NT2/D1 (cell line): Measurements from ENCODE around the gene CYP2C18.

Source experiments
- DNase-seq: peaks from one replicate; pipeline ENCODE4 v3.0.0-alpha.2; 2011; ENCODE audit warnings: low read depth, low spot score
- H3K27me3 ChIP-seq: 2 replicates; pipeline ENCODE4 v1.6.0; 2011; ENCODE audit warnings: mild to moderate bottlenecking; ENCODE audit not compliant: insufficient read length, insufficient read depth
- H3K36me3 ChIP-seq: 2 replicates; pipeline ENCODE4 v1.6.1; 2011; ENCODE audit warnings: mild to moderate bottlenecking, low read length, mixed read lengths; ENCODE audit not compliant: insufficient read depth, insufficient read length
- H3K4me1 ChIP-seq: 2 replicates; pipeline ENCODE4 v1.5.1; 2011; ENCODE audit not compliant: insufficient read depth, insufficient read length
- H3K4me3 ChIP-seq: 2 replicates; pipeline ENCODE4 v1.5.1; 2011; ENCODE audit warnings: low read depth; ENCODE audit not compliant: insufficient read length
- H3K9ac ChIP-seq: 2 replicates; pipeline ENCODE4 v1.6.0; 2011; ENCODE audit warnings: low read depth; ENCODE audit not compliant: insufficient read length
- H3K9me3 ChIP-seq: 2 replicates; pipeline ENCODE4 v1.5.1; 2011; ENCODE audit warnings: mild to moderate bottlenecking, low read length; ENCODE audit not compliant: insufficient read depth
- SUZ12 ChIP-seq: IDR thresholded peaks from 2 replicates; pipeline ENCODE4 v1.6.1; 2011; ENCODE audit not compliant: insufficient read length, insufficient read depth; ENCODE audit errors: extremely low read depth
- YY1 ChIP-seq: IDR thresholded peaks from 2 replicates; pipeline ENCODE4 v1.6.1; 2011; ENCODE audit not compliant: insufficient read length, insufficient read depth
- ZNF274 ChIP-seq: IDR thresholded peaks from 2 replicates; pipeline ENCODE4 v1.6.1; 2011; ENCODE audit warnings: mild to moderate bottlenecking, low read depth, low read length

The CYP2C18 gene

GRCh38 chr10:94785211-94785610 is 101.7 kb downstream of the CYP2C18 start:
- TF ChIP-seq ZNF274 (no peak), YY1 (no peak), SUZ12 (no peak)
- H3K4me3 ChIP-seq, result no peak overlapping the region
- H3K9me3 ChIP-seq, result no peaks in the 10 kb centered on the region; the same call in 1 of the 2 replicates
- no peaks in the 10 kb centered on the region for H3K36me3 ChIP-seq
- no peak for DNase-seq
- no peaks in the 10 kb centered on the region for H3K4me1 ChIP-seq
- no peak overlapping the region for H3K9ac ChIP-seq
- H3K27me3 ChIP-seq, result no peaks in the 10 kb centered on the region
